Activated B cell treated with CpG ODN at 0.5 μM for 24 hours (primary cell): ENCODE measurements around the gene WDFY4. TPM values are rescaled to one million over a fixed set of nuclear protein-coding genes. Genes with fewer than 3 reads are reported as not detected.
A peak's percentile ranks its signal among the peaks of the same experiment; 100 is the strongest.

Experiments
- ATAC-seq: fragments of 200-7000 bp; cut with Tn5 transposase; one replicate; pipeline ENCODE4 v1.10.0; 2021; ENCODE audit warnings: low read depth, mild to moderate bottlenecking, moderate library complexity
- CTCF ChIA-PET: fragments of 350-600 bp; sonication (Branson Sonifier 250); formaldehyde crosslinking; loops from one replicate; lab custom pipeline; 2021; ENCODE audit warnings: antibody characterized with exemption; lab: Charles Lee
- POLR2A ChIA-PET: fragments of 350-600 bp; sonication (Branson Sonifier 250); formaldehyde crosslinking; loops from one replicate; lab custom pipeline; 2021; ENCODE audit warnings: antibody characterized with exemption; lab: Charles Lee
- DNase-seq: peaks from one replicate; pipeline ENCODE4 v3.0.0; 2022
- H3K27ac Mint-ChIP-seq: one replicate; pipeline ENCODE4 v1.8.0; 2020; ENCODE audit warnings: mixed read lengths
- H3K27me3 Mint-ChIP-seq: one replicate; pipeline ENCODE4 v1.8.0; 2021; ENCODE audit warnings: mixed read lengths
- H3K36me3 Mint-ChIP-seq: one replicate; pipeline ENCODE4 v1.8.0; 2021; ENCODE audit warnings: low read depth, mixed read lengths
- H3K4me1 Mint-ChIP-seq: one replicate; pipeline ENCODE4 v1.8.0; 2021; ENCODE audit warnings: mixed read lengths
- H3K4me3 Mint-ChIP-seq: one replicate; pipeline ENCODE4 v1.8.0; 2020; ENCODE audit warnings: mild to moderate bottlenecking, mixed read lengths
- H3K9me3 Mint-ChIP-seq: one replicate; pipeline ENCODE4 v1.8.0; 2020; ENCODE audit warnings: mixed read lengths
- CTCF ChIP-seq: fragments of 200-600 bp; IDR thresholded peaks from one replicate; pipeline ENCODE4 v1.8.0; 2022; ENCODE audit warnings: antibody characterized with exemption, mild to moderate bottlenecking
- intact Hi-C: fragments of 100-400 bp; cut with micrococcal nuclease; formaldehyde crosslinking; loops from one replicate; pipeline ENCODE4 v1.15.1; 2024
- total RNA-seq: library from RNA; stranded (reverse); gene quantifications from 2 replicates; pipeline ENCODE4 v1.2.3, GENCODE V29; 2022

Gene WDFY4
- total RNA-seq, 1 donor from 2014 or later, result 488 TPM

- TF ChIP-seq CTCF, result no peak
- POLR2A ChIA-PET, result no interaction called here
- peaks cover 98% of the 10 kb centered on the region for H3K36me3 Mint-ChIP-seq
- no peaks in the 10 kb centered on the region for H3K27me3 Mint-ChIP-seq
- no peak for ATAC-seq
- no peak for DNase-seq
- intact Hi-C loops, result no loop called here
- H3K27ac Mint-ChIP-seq, result peak overlapping the region; percentile 20
- H3K4me1 Mint-ChIP-seq, result peaks cover 41% of the 10 kb centered on the region
- CTCF ChIA-PET, result no interaction called here
- no peak overlapping the region for H3K4me3 Mint-ChIP-seq
- no peaks in the 10 kb centered on the region for H3K9me3 Mint-ChIP-seq
Observed at GRCh38 chr10:48762064-48763042, 77.7 kb downstream of the WDFY4 start.

DNA sequence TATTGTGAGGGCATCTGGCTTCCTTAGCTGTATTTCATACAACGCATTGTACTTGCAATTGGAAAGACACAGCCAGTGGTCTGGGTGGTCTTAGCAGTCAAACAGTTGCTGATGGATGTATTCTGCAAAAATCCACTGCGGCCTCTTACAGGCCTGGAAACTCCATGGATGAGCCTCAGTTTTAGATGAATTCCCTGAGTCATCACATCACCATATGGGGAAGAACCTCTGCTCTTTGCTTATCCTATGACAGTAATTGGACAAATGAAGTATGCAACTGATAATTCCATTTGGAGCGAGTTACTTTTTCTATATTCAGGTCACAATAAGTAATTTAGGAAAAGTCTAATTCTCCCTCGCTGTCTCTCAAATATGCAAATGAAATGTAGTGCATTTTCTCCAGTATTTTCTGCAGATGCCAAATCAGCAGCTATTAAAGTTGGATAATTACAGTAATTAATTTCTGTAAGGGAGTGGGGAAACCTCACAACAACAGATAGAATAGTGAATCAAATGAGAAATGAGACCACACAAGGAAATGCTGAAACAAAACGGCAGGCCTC is 78.8 kb downstream of the WDFY4 start:
- intact Hi-C loops, result no loop called here
- H3K4me1 Mint-ChIP-seq, result peaks cover 32% of the 10 kb centered on the region
- ATAC-seq (no peak), DNase-seq (no peak)
- TF ChIP-seq CTCF, result no peak
- H3K27ac Mint-ChIP-seq, result no peak overlapping the region
- no peaks in the 10 kb centered on the region for H3K27me3 Mint-ChIP-seq
- H3K4me3 Mint-ChIP-seq, result no peak overlapping the region
- no peaks in the 10 kb centered on the region for H3K9me3 Mint-ChIP-seq
- H3K36me3 Mint-ChIP-seq, result peaks cover 98% of the 10 kb centered on the region
- ChIA-PET CTCF (interaction anchor here (1.1 to 5.3 kb wide), 2 partner anchors 107 to 148 kb away, joined by 3 to 35 read pairs; no protein-coding TSS in a partner anchor), POLR2A (no interaction called here)

DNA sequence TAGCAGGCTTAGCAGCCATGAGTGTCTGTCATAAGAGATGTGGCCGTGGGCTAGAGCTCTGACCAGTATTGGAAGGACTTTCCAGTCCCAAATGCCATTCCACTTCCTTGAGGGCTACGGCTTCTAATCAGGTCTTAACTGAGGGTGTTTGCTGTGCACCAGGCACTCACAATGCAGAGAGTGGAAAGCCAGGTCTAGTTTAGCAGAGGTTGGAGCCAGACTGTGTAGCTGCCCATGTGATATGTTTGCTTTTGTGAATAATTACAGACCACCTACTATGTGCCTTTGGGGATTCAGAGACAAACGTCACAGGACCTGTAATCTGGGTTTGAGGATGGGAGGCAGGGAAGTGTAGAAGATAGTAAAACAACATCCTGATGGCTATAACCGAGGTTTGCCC is 79.8 kb downstream of the WDFY4 start:
- no peak for TF ChIP-seq CTCF
- DNase-seq (no peak), ATAC-seq (no peak)
- H3K4me1 Mint-ChIP-seq, result peaks cover 29% of the 10 kb centered on the region
- peaks cover 100% of the 10 kb centered on the region for H3K36me3 Mint-ChIP-seq
- no peak overlapping the region for H3K27ac Mint-ChIP-seq
- POLR2A ChIA-PET, result interaction anchor here (0.8 kb wide), 1 partner anchor 38 kb away, joined by 3 read pairs; no protein-coding TSS in a partner anchor
- CTCF ChIA-PET, result interaction anchor here (5.3 kb wide), 1 partner anchor 108 kb away, joined by 35 read pairs; no protein-coding TSS in a partner anchor
- H3K9me3 Mint-ChIP-seq, result no peaks in the 10 kb centered on the region
- intact Hi-C loops, result loop anchor here (2.0 kb wide), 1 partner anchor 106 kb away; no protein-coding TSS in a partner anchor
- H3K27me3 Mint-ChIP-seq, result no peaks in the 10 kb centered on the region
- H3K4me3 Mint-ChIP-seq, result no peak overlapping the region

- Mint-ChIP-seq H3K4me1 (peaks cover 29% of the 10 kb centered on the region), H3K4me3 (no peak overlapping the region), H3K9me3 (no peaks in the 10 kb centered on the region), H3K27me3 (no peaks in the 10 kb centered on the region), H3K27ac (no peak overlapping the region), H3K36me3 (peaks cover 100% of the 10 kb centered on the region)
- TF ChIP-seq CTCF, result no peak
- ChIA-PET POLR2A (interaction anchor here (0.8 kb wide), 1 partner anchor 37 kb away, joined by 3 read pairs; no protein-coding TSS in a partner anchor), CTCF (interaction anchor here (5.3 kb wide), 1 partner anchor 108 kb away, joined by 35 read pairs; no protein-coding TSS in a partner anchor)
- DNase-seq (no peak), ATAC-seq (peak; percentile 18)
- intact Hi-C loops, result loop anchor here (2.0 kb wide), 1 partner anchor 106 kb away; no protein-coding TSS in a partner anchor
Observed at GRCh38 chr10:48765039-48765438, 80.4 kb downstream of the WDFY4 start.
